ENCODE data around the gene CEP170B. TPM values are rescaled to one million over a fixed set of nuclear protein-coding genes. Genes with fewer than 3 reads are reported as not detected.
A peak's percentile ranks its signal among the peaks of the same experiment; 100 is the strongest.

The CEP170B gene
- total and polyA plus RNA-seq, 2 of the 13 experiments (the other 11 are each of a cell fraction or from before 2014, with no cell fraction given), result 4.3 to 8.8 TPM

DNA sequence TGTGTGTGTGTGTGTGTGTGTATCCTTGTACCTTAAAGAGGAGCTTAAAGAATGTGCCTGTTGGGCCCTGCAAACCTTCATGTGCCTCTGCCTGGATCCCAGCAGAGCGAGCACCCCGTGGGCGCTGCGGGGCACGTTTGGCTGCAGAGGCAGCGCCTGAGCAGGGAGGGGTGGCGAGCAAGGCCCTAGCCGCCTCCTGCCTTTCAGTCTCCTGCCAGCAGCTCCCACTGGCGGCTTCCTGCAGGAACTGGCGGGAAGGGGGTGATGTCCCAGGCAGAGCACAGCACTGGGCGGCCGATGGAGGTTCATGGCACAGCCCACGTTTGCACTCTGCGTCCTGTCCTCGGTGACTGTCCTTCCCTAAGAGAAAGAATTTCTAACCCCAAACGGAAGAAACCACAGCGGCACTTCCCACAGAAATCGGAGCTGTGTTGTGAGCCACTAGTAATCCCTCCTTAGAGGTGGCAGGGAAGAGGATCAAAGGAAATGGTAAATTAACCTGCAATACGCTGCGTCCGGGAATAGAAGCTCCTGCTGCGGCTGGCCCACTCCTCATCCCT is 44.3 kb upstream of the CEP170B start (continued):
- TF ChIP-seq, protein P1, sequence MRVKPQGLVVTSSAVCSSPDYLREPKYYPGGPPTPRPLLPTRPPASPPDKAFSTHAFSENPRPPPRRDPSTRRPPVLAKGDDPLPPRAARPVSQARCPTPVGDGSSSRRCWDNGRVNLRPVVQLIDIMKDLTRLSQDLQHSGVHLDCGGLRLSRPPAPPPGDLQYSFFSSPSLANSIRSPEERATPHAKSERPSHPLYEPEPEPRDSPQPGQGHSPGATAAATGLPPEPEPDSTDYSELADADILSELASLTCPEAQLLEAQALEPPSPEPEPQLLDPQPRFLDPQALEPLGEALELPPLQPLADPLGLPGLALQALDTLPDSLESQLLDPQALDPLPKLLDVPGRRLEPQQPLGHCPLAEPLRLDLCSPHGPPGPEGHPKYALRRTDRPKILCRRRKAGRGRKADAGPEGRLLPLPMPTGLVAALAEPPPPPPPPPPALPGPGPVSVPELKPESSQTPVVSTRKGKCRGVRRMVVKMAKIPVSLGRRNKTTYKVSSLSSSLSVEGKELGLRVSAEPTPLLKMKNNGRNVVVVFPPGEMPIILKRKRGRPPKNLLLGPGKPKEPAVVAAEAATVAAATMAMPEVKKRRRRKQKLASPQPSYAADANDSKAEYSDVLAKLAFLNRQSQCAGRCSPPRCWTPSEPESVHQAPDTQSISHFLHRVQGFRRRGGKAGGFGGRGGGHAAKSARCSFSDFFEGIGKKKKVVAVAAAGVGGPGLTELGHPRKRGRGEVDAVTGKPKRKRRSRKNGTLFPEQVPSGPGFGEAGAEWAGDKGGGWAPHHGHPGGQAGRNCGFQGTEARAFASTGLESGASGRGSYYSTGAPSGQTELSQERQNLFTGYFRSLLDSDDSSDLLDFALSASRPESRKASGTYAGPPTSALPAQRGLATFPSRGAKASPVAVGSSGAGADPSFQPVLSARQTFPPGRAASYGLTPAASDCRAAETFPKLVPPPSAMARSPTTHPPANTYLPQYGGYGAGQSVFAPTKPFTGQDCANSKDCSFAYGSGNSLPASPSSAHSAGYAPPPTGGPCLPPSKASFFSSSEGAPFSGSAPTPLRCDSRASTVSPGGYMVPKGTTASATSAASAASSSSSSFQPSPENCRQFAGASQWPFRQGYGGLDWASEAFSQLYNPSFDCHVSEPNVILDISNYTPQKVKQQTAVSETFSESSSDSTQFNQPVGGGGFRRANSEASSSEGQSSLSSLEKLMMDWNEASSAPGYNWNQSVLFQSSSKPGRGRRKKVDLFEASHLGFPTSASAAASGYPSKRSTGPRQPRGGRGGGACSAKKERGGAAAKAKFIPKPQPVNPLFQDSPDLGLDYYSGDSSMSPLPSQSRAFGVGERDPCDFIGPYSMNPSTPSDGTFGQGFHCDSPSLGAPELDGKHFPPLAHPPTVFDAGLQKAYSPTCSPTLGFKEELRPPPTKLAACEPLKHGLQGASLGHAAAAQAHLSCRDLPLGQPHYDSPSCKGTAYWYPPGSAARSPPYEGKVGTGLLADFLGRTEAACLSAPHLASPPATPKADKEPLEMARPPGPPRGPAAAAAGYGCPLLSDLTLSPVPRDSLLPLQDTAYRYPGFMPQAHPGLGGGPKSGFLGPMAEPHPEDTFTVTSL (CRISPR knock-in tag; IDR thresholded peaks at IDR 0.05; ENCODE audit: borderline replicate concordance), result no peak
- TF ChIP-seq ZNF879 (CRISPR knock-in tag; IDR thresholded peaks at IDR 0.05) (no peak), SOX13 (IDR thresholded peaks at IDR 0.05) (no peak), SOX13 (CRISPR knock-in tag; conservative IDR thresholded peaks at IDR 0.05 in 1 of 2, IDR thresholded peaks at IDR 0.05 in 1 of 2) (peak in 1 of 2 experiments; percentile 36; a peak in 1 of 4 replicates), MXI1 (IDR thresholded peaks at IDR 0.05; ENCODE audit: borderline replicate concordance, low read depth, low read length) (peak; percentile 69; the same call in 1 of the 3 replicates), ZKSCAN8 (CRISPR knock-in tag; IDR thresholded peaks at IDR 0.05; ENCODE audit: borderline replicate concordance) (no peak), POLR2A (IDR thresholded peaks at IDR 0.05; ENCODE audit: insufficient read depth in 1 of 2, low read depth in 2 of 2, low read length in 2 of 2) (peak in 1 of 2 experiments; percentile 32; a peak in 1 of 4 replicates), ZNF335 (CRISPR knock-in tag; IDR thresholded peaks at IDR 0.05) (no peak), ZNF546 (CRISPR knock-in tag; conservative IDR thresholded peaks at IDR 0.05) (no peak), YY1 (IDR thresholded peaks at IDR 0.05; ENCODE audit: insufficient read depth, insufficient replicate concordance, low read depth, low read length) (peak; percentile 43), ZNF251 (CRISPR knock-in tag; IDR thresholded peaks at IDR 0.05) (no peak), ZNF121 (CRISPR knock-in tag; IDR thresholded peaks at IDR 0.05) (no peak)
- TF ChIP-seq, protein P2, sequence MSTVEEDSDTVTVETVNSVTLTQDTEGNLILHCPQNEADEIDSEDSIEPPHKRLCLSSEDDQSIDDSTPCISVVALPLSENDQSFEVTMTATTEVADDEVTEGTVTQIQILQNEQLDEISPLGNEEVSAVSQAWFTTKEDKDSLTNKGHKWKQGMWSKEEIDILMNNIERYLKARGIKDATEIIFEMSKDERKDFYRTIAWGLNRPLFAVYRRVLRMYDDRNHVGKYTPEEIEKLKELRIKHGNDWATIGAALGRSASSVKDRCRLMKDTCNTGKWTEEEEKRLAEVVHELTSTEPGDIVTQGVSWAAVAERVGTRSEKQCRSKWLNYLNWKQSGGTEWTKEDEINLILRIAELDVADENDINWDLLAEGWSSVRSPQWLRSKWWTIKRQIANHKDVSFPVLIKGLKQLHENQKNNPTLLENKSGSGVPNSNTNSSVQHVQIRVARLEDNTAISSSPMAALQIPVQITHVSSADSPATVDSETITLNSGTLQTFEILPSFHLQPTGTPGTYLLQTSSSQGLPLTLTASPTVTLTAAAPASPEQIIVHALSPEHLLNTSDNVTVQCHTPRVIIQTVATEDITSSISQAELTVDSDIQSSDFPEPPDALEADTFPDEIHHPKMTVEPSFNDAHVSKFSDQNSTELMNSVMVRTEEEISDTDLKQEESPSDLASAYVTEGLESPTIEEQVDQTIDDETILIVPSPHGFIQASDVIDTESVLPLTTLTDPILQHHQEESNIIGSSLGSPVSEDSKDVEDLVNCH (CRISPR knock-in tag; IDR thresholded peaks at IDR 0.05), result no peak
- TF ChIP-seq, protein P3, sequence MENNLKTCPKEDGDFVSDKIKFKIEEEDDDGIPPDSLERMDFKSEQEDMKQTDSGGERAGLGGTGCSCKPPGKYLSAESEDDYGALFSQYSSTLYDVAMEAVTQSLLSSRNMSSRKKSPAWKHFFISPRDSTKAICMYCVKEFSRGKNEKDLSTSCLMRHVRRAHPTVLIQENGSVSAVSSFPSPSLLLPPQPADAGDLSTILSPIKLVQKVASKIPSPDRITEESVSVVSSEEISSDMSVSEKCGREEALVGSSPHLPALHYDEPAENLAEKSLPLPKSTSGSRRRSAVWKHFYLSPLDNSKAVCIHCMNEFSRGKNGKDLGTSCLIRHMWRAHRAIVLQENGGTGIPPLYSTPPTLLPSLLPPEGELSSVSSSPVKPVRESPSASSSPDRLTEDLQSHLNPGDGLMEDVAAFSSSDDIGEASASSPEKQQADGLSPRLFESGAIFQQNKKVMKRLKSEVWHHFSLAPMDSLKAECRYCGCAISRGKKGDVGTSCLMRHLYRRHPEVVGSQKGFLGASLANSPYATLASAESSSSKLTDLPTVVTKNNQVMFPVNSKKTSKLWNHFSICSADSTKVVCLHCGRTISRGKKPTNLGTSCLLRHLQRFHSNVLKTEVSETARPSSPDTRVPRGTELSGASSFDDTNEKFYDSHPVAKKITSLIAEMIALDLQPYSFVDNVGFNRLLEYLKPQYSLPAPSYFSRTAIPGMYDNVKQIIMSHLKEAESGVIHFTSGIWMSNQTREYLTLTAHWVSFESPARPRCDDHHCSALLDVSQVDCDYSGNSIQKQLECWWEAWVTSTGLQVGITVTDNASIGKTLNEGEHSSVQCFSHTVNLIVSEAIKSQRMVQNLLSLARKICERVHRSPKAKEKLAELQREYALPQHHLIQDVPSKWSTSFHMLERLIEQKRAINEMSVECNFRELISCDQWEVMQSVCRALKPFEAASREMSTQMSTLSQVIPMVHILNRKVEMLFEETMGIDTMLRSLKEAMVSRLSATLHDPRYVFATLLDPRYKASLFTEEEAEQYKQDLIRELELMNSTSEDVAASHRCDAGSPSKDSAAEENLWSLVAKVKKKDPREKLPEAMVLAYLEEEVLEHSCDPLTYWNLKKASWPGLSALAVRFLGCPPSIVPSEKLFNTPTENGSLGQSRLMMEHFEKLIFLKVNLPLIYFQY (CRISPR knock-in tag; IDR thresholded peaks at IDR 0.05; ENCODE audit: borderline replicate concordance), result no peak
- TF ChIP-seq, protein P4, sequence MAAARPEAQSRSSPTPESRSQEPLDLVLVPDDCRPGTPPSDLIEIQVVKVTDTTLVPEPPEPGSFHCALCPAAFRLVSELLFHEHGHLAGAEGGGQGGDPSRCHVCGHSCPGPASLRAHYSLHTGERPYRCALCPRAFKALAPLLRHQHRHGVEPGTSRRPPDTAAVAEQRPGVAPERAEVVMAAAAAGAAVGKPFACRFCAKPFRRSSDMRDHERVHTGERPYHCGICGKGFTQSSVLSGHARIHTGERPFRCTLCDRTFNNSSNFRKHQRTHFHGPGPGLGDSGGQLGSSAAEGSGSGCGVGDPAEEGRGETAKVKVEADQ (CRISPR knock-in tag; IDR thresholded peaks at IDR 0.05; ENCODE audit: borderline replicate concordance), result no peak
- TF ChIP-seq, protein P5, sequence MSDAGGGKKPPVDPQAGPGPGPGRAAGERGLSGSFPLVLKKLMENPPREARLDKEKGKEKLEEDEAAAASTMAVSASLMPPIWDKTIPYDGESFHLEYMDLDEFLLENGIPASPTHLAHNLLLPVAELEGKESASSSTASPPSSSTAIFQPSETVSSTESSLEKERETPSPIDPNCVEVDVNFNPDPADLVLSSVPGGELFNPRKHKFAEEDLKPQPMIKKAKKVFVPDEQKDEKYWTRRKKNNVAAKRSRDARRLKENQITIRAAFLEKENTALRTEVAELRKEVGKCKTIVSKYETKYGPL (CRISPR knock-in tag; IDR thresholded peaks at IDR 0.05), result no peak
